Tibial artery (tissue), 4 donors: ENCODE data around the gene RALGPS1.

ENCODE experiments used
- DNase-seq, 2 donors: peaks; one replicate each; pipeline ENCODE4 v3.0.0-alpha.2; 2019
- H3K27ac ChIP-seq, 2 donors: fragments of 200-600 bp; sonication (generic) in 1 of 2; 1 replicate in 1 of 2; 2 replicates in 1 of 2; pipeline ENCODE4 v1.5.1; 2018 to 2019; ENCODE audit warnings: mild to moderate bottlenecking in 1 of 2
- H3K27me3 ChIP-seq, 2 donors: fragments of 200-600 bp; sonication (generic) in 1 of 2; one replicate each; pipeline versions ENCODE4 v1.5.1 to v1.6.0; 2016 to 2019
- H3K36me3 ChIP-seq, 3 donors: fragments of 200-600 bp; sonication (generic) in 2 of 3; one replicate each; pipeline ENCODE4 v1.5.1; 2016 to 2019; ENCODE audit warnings: mild to moderate bottlenecking in 2 of 3
- H3K4me1 ChIP-seq, 4 donors: fragments of 200-600 bp; sonication (generic) in 2 of 4; 1 replicate in 3 of 4; 2 replicates in 1 of 4; pipeline ENCODE4 v1.5.1; 2016 to 2019
- H3K4me3 ChIP-seq, 2 donors: fragments of 200-600 bp; sonication (generic) in 1 of 2; 1 replicate in 1 of 2; 2 replicates in 1 of 2; pipeline ENCODE4 v1.5.1; 2018 to 2019; ENCODE audit warnings: mild to moderate bottlenecking in 2 of 2
- H3K9me3 ChIP-seq, 3 donors: fragments of 200-600 bp; sonication (generic) in 1 of 3; one replicate each; pipeline ENCODE4 v1.5.1; 2016 to 2019
- intact Hi-C: fragments of 100-400 bp; cut with DNase I; formaldehyde crosslinking; loops from one replicate; pipeline ENCODE4 v1.15.0; 2023; ENCODE audit warnings: low total_unique reads
- TF ChIP-seq, protein P1 (sequence below), 2 experiments: fragments of 200-600 bp in 1 of 2; fragments of 450-650 bp in 1 of 2; IDR thresholded peaks; one replicate each; pipeline ENCODE4 v1.5.1; 2017 to 2019; ENCODE audit warnings: antibody characterized with exemption in 2 of 2, mild to moderate bottlenecking in 1 of 2, moderate library complexity in 1 of 2

The RALGPS1 gene

DNA sequence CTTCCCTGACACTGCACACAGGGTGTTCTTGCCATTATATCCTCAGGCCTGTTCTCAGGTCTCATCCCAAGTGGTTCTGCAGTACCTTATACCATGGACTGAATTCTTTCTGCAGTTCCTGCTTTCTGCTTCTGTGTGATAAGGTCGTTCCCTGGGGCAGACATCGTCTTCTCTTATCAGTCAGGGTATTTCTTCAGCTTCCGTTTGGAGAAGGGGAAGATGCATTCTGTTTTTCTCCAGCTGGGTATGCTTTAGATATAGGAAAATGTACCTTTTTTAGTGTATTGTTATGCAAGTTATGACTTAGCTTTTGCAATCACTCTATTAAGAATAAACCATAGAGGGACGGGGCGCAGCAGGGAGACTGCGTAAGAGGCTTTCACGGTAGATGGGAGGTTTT is 31.1 kb downstream of the RALGPS1 start:
- Histone ChIP-seq H3K27me3 (no peaks in the 10 kb centered on the region), H3K9me3 (no peaks in the 10 kb centered on the region), H3K4me1 (no peaks in the 10 kb centered on the region), H3K36me3 (no peaks in the 10 kb centered on the region), H3K27ac (no peak overlapping the region), H3K4me3 (no peak overlapping the region)
- DNase-seq = no peak
- intact Hi-C loops = no loop called here
- TF ChIP-seq, protein P1, sequence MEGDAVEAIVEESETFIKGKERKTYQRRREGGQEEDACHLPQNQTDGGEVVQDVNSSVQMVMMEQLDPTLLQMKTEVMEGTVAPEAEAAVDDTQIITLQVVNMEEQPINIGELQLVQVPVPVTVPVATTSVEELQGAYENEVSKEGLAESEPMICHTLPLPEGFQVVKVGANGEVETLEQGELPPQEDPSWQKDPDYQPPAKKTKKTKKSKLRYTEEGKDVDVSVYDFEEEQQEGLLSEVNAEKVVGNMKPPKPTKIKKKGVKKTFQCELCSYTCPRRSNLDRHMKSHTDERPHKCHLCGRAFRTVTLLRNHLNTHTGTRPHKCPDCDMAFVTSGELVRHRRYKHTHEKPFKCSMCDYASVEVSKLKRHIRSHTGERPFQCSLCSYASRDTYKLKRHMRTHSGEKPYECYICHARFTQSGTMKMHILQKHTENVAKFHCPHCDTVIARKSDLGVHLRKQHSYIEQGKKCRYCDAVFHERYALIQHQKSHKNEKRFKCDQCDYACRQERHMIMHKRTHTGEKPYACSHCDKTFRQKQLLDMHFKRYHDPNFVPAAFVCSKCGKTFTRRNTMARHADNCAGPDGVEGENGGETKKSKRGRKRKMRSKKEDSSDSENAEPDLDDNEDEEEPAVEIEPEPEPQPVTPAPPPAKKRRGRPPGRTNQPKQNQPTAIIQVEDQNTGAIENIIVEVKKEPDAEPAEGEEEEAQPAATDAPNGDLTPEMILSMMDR (IDR thresholded peaks at IDR 0.05) = no peak

DNA sequence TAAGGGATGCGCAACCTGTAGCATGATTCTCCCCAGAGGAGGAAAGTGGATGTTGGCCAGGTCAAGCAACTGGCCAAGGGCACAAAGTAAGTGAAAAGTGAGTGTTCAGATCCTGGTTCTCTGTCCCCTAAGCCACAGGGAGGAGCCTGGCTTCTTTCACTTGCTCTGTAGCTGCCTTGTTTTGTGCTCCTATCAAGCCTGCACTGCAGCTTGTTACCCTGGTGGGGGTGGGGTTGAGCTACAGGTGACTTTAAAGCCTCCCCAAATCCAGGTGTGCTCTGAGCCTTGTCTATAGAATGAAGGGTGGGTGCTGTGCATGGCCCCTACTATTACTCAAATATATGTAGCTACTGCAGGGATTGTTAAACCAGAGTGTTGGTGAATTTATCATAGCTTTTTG is 32.9 kb downstream of the RALGPS1 start:
- intact Hi-C loops = no loop called here
- no peak overlapping the region for H3K4me3 ChIP-seq
- TF ChIP-seq, protein P1 (IDR thresholded peaks at IDR 0.05) = no peak
- peaks cover 0 to 4% (median under 1%) of the 10 kb centered on the region in 4 donors for H3K4me1 ChIP-seq
- H3K27me3 ChIP-seq = no peaks in the 10 kb centered on the region
- H3K36me3 ChIP-seq = no peaks in the 10 kb centered on the region
- DNase-seq = no peak
- no peaks in the 10 kb centered on the region for H3K9me3 ChIP-seq
- H3K27ac ChIP-seq = no peak overlapping the region

DNA sequence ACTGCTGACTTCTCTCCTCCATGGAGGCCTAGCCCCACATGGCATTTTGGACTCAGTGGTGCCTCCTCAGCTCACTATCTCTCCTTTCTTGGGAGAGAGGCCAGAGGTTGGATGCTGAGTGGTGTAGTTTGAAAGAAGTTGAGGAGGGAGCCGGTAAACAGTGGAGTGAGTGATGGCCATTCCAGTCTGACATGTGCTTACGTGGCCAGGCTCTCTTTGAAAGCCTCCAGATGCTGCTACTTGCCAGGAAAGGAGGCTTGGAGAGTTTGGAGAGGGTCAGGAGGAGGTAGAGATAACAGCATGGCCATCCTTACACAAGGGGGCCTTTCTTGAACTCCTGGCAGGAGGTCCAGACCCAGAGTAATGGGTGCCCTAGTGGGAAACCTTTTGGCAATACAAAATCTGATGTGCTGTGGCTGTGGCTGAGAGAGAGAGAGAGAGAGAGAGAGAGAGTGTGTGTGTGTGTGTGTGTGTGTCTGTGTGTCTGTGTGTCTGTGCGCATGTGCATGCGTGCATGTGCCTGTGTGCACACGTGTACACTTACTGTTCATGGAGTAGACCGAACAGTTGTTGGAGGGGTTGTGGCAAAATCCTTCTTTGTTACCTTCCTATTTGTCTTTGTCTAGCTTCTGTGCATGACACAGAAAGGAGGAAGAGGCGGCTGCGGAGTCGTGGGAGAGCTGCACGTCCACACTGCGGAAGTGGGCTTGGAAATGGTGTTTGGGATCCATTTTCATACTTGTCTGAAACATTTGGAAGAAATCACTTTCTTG is 37.8 kb downstream of the RALGPS1 start:
- DNase-seq = no peak
- Histone ChIP-seq H3K27me3 (no peaks in the 10 kb centered on the region), H3K9me3 (no peaks in the 10 kb centered on the region), H3K27ac (no peak overlapping the region), H3K36me3 (no peaks in the 10 kb centered on the region), H3K4me1 (peaks cover 0 to 18% (median 5%) of the 10 kb centered on the region in 4 donors), H3K4me3 (no peak overlapping the region)
- intact Hi-C loops = no loop called here
- TF ChIP-seq, protein P1 (IDR thresholded peaks at IDR 0.05) = no peak

DNA sequence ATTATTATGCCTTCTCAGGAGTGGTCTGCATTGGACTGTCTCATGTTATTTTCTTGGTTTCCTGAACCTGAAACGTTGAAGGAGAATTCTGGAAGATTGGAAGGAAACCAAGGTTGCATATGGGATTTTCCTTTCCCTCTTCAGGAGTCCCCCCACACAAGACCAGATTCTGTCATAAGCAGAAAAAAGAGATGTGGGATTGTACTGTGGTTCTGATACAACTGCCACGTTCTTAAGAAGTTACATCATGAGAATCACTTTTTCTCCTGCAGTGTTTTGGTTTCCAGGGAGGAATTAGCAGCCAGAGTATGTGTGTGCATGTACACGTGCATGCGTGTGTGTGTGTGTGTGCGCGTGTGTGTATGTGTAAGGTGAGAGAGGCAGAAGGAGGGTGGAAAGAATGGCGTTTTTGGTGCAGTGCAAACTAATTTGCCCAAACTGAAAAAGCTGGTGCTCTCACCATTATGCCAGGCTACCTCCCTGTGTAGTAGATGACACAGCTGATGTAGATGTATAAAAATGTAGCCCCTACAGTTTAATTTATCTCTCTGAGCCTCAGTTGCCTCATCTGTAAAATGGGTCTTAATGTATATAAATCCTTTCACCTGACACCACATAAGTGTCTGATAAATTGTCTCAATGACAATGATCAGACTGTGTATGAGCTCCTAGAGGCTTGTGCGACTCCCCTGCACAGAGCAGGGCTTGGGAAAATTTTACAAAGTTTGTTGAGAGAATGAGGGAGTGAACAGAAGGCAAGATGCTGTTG is 38.6 kb downstream of the RALGPS1 start:
- no peak for DNase-seq
- H3K36me3 ChIP-seq = no peaks in the 10 kb centered on the region
- TF ChIP-seq, protein P1 (IDR thresholded peaks at IDR 0.05) = no peak
- no peak overlapping the region for H3K27ac ChIP-seq
- no peaks in the 10 kb centered on the region for H3K27me3 ChIP-seq
- peaks cover 0 to 22% (median 10%) of the 10 kb centered on the region in 4 donors for H3K4me1 ChIP-seq
- H3K9me3 ChIP-seq = no peaks in the 10 kb centered on the region
- no peak overlapping the region for H3K4me3 ChIP-seq
- intact Hi-C loops = no loop called here

DNA sequence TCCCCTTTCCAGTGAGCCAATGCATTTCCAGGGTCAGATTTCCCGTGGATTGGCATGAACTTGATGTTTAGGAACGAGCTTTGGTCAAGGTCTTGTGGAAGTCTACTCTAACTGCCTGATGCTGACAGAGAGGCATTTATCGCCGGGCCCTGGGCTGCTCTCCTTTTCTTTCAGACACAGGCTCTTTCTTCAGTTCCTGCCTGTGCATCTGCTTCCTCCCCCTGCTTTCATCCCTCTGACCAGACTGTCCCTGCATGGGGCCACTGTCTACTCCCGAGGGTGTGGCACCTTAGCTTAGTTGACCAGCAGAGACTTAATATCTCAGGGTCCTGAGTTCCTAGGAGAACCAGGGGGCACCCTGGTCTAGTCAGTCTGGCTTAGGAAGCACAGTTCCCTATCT is 41.2 kb downstream of the RALGPS1 start:
- no peak overlapping the region for H3K4me3 ChIP-seq
- H3K27ac ChIP-seq = no peak overlapping the region
- TF ChIP-seq, protein P1 (IDR thresholded peaks at IDR 0.05) = no peak
- H3K36me3 ChIP-seq = no peaks in the 10 kb centered on the region
- H3K4me1 ChIP-seq = peaks cover 0 to 24% (median 13%) of the 10 kb centered on the region in 4 donors
- intact Hi-C loops = no loop called here
- no peaks in the 10 kb centered on the region for H3K27me3 ChIP-seq
- H3K9me3 ChIP-seq = no peaks in the 10 kb centered on the region
- DNase-seq = no peak
